GM19438 (cell line): ENCODE data around the gene PSAPL1.
"Not testable (repeated sequence)": the region's sequence is repeated elsewhere in the genome, so short reads cannot be mapped to it uniquely, and the experiment has no call there.

Source experiments
- ATAC-seq: cut with Tn5 transposase; IDR thresholded peaks from one replicate; pipeline ENCODE4 v1.9.1; 2021; ENCODE audit warnings: low read depth; ENCODE audit not compliant: unreplicated experiment

The PSAPL1 gene

DNA sequence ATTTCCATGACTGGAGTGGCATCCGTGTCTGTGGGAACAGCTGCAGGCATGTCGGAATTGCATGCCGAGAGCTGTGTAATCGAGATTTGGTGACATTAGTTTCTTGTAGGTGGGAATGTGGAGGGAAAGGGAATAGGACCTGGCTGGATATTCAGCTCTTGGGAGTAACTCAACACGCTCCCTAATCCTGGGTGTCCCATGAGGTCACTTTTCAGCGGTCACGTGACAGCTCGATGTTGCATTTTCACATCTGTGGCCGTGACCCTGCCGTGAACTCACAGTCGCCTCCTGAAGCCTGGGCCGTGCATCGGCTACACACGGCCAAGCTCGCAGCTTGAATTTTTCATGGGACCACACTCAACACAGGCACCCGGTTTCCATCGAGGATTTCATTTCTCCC is 25.8 kb upstream of the PSAPL1 start:
- no peak for ATAC-seq

GRCh38 chr4:7459471-7459870 is 24.7 kb upstream of the PSAPL1 start:
- no peak for ATAC-seq

DNA sequence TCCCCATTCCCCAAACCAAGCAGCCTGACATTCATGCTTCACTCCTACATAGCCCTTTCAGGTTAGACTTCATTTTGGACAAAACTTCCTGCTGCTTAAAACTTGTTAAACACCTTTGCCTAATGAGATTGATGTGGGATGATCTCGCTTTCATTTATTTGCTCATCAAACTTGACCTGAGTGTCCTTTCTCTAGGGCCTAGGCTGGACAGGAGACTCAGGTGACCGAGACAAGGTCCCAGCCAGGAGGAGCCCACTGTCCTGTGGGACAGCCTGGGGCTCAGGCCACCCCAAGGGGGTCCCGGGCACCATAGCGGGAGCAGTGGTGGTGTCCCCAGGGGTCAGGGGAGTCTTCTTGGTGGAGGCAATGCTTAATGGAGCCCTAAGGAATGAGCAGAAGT is 23.7 kb upstream of the PSAPL1 start:
- ATAC-seq = no peak

DNA sequence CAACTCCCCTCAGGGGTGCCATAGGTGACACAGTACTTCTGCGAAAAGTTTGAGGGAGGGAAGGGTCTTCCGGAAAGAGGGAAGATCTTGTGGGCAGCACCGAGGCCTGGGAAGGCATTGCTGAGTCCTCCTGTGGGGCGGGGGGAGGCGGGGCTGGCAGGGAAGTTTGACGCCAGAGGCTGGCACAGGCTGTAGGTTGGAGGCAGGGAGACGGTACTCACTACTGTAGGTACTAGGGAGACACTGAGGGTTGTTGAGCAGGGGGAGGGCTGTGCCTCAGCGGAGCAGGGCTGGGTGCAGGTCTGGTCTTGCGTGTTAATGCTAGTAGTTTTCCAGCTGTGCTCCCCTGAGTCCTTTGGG is 23.3 kb upstream of the PSAPL1 start:
- ATAC-seq = no peak

DNA sequence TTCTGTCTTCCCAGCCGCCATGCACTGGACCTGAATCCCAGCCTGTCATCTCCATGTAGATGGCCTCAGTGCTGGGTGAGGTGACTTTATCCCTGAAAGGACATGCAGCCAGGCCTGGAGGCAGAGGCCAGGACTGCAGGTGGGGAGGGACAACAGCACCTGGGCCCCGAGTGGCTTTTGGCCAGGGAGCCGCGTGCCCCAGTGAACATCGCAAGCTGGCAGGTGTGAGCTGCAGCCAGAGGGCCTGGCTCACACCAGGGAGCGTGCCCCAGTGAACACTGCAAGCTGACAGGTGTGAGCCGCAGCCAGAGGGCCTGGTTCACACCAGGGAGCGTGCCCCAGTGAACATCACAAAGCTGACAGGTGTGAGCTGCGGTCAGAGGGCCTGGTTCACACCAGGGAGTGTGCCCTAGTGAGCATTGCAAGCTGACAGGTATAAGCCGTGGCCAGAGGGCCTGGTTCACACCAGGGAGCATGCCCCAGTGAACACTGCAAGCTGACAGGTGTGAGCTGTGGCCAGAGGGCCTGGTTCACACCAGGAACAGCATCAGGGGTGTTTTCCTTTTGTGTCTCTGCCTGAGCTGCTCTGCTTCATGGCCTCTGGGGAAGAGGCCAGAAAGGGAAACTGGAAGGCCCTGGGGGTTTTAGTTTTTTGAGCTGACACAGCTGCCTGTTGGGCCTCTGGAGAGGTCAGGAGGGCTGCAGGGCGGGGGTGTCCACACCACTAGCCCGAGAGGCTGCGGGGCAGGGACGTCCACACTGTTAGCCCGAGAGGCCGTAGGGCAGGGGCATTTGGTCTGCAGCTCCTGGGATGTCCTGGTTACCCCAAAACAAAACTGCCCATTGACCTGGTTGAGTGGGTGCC is 22.7 kb upstream of the PSAPL1 start:
- ATAC-seq = no peak

DNA sequence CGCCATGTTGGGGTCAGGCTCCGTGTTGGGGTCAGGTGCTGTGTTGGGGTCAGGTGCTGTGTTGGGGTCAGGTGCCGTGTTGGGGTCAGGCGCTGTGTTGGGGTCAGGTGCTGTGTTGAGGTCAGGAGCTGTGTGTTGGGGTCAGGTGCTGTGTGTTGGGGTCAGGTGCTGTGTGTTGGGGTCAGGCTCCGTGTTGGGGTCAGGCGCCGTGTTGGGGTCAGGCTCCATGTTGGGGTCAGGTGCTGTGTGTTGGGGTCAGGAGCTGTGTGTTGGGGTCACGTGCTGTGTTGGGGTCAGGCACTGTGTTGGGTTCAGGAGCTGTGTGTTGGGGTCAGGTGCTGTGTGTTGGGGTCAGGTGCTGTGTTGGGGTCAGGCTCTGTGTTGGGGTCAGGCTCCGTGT is 18.1 kb upstream of the PSAPL1 start:
- not testable (repeated sequence) for ATAC-seq

DNA sequence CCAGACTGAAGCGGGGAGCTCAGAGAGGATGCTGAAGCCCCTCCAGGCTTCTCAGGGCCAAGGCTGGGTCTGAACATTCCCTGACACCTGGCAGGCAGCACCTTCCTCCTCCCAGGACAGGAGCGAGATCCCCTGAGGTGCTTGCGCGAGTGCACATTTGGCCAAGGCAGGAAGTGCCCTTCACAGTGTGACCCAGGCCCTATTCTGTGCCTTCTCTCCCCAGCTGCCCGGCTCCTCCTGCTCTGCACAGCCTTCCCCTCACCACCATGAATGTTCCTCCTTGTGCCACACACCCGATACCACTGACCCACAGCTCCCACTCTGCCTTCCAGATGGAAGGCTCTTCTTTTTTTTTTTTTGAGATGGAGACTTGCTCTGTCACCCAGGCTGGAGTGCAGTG is 17.1 kb upstream of the PSAPL1 start:
- ATAC-seq = no peak

DNA sequence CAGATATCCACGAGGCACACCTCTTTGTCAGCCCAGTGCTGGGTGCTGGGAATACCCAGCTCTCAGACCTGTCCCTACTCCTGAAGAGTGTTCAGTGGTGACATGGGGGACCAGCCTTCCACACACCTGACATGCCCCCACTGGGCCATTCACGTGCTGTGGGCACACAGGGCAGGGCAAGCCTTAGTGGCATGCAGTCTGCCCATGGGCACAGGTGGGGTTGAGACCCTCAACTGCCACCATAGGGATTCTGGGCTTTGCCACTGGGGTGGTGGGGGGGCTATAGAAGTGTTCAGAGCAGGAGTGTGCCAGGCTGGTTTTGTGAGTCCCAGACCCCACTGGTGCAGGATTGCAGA is 16.7 kb upstream of the PSAPL1 start:
- ATAC-seq = no peak

DNA sequence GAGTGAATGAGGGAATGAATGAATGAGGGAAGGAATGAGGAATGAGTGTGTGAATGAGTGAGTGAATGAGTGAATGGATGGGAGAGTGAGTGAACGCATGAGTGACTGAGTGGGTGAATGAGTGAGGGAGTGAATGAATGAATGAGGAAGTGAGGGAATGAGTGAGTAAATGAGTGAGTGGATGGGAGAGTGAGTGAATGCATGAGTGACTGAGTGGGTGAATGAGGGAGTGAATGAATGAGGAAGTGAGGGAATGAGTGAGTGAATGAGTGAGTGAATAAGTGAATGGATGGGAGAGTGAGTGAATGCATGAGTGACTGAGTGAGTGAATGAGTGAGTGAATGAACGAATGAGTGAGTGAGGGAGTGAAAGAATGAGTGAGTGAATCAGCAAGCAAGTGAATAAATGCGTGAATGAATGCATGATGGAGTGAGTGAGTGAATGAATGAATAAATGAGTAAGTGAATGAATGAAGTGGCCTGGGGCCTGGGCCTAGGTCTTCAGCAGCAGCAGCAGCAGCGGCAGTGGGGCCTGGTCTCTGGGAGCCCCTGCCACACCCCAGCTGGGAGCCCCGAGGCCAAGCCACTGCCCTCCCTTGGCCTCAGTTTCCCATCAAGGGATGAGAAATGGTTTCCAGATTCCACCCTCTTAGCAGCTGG is 16.2 kb upstream of the PSAPL1 start:
- ATAC-seq = no peak

DNA sequence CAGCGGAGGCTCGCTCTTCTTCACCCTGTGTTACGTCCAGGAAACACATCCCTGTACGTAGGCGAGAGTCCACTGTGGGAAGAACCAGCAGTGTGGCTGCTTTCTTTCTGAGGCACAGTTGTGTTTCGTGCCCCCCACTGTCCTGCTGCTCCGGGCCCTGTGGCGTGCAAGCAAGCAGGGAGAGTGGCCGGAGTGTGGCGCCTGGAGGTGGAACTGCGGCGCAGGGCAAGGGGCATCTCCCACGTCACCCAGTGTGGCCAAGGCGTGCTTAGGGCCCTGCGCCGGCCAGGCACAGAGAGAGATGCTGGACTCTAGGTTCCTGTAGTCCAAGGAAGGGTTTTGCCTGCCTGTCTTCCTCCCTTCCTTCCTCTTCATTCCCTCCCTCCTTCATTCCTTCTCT is 13.3 kb upstream of the PSAPL1 start:
- ATAC-seq = no peak

DNA sequence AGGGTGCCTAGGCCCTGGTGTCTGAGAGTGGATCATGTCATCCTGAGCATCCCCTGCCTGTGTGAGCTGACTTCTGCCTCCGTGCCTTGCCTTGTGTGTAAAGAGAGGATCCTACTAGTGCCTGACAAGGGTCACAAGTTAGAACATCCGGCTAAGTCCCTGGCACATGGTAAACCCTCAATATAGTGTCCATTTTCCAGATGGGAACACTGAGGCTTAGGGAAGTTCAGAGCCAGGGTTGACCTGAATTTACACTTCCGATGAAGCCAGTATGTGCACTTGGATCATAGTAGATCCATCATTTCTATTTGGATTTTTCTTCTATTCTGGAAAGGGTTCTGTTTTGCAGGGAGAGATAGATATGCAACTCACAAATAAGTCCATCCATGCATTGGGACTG is 12.5 kb upstream of the PSAPL1 start:
- ATAC-seq = no peak

DNA sequence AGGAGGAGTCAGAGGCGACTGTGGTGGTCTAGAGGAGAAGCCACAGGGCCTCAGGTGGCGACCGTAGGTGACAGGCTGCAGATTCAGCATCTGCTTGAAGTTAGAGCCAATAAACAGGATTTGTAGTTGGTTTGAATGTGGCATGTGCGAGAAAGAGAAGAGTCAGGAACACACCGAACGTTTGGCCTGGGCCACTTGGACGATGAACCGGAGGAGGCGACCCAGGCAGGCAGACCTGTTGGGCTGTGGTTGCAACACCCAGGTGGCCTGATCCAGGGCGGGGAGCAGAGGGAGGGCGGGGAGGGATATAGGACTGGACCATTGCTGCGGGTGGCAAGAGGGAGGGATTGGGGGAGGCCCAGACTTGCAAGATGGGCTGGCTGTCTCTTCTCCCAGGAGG is 10.0 kb upstream of the PSAPL1 start:
- ATAC-seq = no peak

- ATAC-seq = no peak
Measured at GRCh38 chr4:7444314-7444713, 9.6 kb upstream of the PSAPL1 start.

GRCh38 chr4:7442574-7443162 is 7.9 kb upstream of the PSAPL1 start:
- ATAC-seq = no peak

GRCh38 chr4:7441201-7441600 is 6.5 kb upstream of the PSAPL1 start:
- ATAC-seq = no peak

GRCh38 chr4:7439699-7440098 is 5.0 kb upstream of the PSAPL1 start:
- ATAC-seq = no peak

DNA sequence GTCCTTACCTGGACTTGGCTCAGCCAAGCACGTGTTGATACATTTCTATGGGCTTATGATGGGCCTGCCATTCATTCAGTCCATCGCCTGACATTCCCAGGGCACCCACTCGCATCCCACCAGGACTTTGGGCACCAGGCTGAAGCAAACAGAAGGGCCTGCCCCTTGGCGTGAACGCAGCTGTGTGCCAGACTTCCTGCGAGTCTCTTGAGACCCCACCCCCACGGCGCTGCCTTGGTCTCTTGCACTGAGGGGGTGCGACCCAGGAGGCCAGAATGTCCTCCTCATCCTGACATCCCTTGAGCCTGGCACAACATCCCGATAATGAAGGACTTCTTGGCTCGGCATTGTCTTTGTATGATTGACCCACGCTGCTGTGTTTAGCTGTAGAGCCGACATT is 1.5 kb upstream of the PSAPL1 start:
- no peak for ATAC-seq

DNA sequence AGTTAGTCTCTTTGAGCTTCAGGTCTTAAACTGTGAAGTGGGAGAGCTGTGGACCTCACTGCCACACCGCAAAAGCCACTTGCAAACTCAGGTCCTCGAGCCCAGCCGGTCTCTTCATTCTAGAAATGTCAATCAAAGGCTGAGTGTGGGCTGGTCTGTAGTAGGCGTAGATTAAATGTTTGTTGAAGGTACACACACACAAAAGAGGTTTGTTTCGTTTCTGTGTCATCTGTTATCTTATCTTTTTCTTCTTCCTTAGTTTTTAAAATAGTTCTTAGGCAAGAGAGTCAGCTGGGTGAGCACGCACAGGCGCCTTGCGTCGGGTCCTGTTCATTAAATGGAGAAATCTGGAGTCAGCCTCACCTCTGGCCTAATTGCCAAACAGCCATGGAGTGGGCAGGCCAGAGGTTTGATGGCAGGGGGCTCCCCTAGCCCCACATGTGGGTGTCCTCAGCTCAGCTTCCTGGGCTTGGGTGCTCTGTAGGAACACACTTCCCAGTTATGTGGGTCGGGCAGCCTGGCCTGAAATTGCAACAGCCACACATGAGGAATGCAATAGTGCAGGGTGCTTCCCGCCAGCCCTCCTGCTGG is 836 bp upstream of the PSAPL1 start:
- ATAC-seq = no peak

DNA sequence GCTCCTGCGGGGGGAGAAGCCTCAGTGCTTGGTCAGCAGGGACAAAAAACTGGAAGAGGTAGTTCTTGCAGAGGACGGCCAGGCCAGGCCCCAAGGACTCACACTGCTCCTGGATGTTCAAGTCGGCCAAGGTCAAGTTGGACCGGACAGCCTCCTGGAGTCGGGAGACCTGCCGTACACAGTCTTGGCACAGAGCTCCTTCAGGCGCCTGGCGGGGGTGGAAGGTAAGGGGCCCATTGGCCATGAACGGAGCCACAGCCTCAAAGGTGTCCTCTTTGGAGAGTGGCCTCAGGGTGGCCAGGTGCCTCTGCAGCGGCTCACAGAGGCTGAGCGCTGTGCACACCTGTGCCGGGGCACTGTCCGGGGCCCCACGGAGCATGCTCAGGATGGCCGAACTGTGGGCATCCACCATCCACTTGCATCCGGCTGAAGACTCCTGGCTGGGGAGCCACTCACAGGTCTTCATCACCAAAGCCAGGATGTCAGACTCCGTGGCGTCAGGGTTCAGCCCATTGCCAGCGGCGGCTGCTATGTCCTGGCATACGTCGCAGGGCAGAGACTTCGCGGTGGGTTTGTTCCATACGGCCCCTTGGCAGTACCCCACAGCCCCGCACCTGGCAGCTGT is 477 bp downstream of the PSAPL1 start:
- no peak for ATAC-seq

DNA sequence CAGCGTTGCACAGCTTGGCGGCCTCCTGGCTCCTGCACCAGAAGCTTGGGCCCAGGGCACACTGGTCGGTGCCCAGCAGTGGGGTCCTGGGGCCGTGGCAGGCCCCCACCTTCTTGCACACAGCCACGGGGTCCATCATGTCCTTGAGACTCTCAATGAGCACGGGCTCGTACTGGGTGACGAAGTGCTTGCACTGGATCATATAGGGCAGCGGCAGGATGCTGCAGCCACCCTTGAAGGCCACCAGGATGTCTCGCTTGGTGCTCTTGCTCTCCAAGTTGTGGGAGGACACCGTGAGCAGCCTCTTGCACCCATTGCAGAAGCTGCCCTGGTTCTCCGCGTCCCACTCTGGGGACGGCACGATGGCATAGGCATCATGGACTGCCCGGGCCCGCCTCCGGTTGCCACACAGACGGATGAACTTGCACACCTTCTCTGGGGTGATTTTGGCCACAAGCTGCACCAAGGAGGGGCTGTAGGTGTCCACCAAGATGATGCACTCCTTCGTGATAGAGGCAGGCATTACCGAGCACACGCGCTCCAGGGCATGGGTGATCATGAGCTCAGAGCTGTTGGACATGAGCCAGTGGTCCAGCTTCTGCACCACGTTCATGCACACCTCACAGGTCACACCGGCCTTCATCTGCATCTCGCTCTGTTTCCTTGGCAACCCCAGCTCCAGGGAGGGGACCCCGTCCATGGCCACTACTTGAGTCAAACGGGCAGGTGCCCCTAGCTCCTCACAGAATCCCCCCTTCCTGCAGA is 1.2 kb downstream of the PSAPL1 start:
- no peak for ATAC-seq
